Gastrocnemius medialis (tissue), 4 donors: Measurements from ENCODE around the gene OR10Z1.

Experiments used
- POLR2A ChIP-seq, 2 donors: fragments of 450-650 bp; IDR thresholded peaks; one replicate each; pipeline ENCODE4 v1.6.1; 2017; ENCODE audit warnings: antibody characterized with exemption in 2 of 2, mild to moderate bottlenecking in 2 of 2, moderate library complexity in 2 of 2
- TF ChIP-seq, protein P1 (sequence below), 5 experiments: fragments of 450-650 bp in 3 of 5; fragments of 200-600 bp in 2 of 5; sonication (generic) in 2 of 5; IDR thresholded peaks in 4 of 5; conservative IDR thresholded peaks in 1 of 5; 1 replicate in 4 of 5; 2 replicates in 1 of 5; pipeline ENCODE4 v1.5.1; 2016 to 2019; ENCODE audit warnings: antibody characterized with exemption in 5 of 5, mild to moderate bottlenecking in 3 of 5, moderate library complexity in 3 of 5

DNA sequence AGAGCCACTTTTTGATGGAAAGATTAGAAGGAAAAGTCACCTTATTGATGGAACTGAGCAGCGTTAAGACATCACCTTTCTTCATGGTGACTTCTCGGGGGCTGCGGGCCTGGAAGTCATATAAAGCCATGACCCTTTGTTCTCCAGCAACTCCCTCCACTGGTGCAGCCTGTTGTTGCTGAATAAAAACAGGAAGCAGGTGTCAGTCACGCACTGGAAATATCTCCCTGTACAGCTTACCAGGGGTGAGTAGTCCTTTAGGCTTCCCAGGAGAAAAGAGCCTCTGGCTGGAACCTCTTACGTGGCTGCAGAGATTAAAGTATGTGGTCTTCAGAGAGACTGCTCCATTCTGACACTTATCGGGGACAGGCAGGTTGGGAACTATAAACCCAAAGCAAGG lies 49.5 kb downstream of the OR10Z1 start:
- TF ChIP-seq POLR2A (IDR thresholded peaks at IDR 0.05), result no peak
- TF ChIP-seq, protein P1, sequence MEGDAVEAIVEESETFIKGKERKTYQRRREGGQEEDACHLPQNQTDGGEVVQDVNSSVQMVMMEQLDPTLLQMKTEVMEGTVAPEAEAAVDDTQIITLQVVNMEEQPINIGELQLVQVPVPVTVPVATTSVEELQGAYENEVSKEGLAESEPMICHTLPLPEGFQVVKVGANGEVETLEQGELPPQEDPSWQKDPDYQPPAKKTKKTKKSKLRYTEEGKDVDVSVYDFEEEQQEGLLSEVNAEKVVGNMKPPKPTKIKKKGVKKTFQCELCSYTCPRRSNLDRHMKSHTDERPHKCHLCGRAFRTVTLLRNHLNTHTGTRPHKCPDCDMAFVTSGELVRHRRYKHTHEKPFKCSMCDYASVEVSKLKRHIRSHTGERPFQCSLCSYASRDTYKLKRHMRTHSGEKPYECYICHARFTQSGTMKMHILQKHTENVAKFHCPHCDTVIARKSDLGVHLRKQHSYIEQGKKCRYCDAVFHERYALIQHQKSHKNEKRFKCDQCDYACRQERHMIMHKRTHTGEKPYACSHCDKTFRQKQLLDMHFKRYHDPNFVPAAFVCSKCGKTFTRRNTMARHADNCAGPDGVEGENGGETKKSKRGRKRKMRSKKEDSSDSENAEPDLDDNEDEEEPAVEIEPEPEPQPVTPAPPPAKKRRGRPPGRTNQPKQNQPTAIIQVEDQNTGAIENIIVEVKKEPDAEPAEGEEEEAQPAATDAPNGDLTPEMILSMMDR (IDR thresholded peaks at IDR 0.05 in 4 of 5, conservative IDR thresholded peaks at IDR 0.05 in 1 of 5), result no peak
